ENCODE measurements around the gene FGB.

FGB gene

DNA sequence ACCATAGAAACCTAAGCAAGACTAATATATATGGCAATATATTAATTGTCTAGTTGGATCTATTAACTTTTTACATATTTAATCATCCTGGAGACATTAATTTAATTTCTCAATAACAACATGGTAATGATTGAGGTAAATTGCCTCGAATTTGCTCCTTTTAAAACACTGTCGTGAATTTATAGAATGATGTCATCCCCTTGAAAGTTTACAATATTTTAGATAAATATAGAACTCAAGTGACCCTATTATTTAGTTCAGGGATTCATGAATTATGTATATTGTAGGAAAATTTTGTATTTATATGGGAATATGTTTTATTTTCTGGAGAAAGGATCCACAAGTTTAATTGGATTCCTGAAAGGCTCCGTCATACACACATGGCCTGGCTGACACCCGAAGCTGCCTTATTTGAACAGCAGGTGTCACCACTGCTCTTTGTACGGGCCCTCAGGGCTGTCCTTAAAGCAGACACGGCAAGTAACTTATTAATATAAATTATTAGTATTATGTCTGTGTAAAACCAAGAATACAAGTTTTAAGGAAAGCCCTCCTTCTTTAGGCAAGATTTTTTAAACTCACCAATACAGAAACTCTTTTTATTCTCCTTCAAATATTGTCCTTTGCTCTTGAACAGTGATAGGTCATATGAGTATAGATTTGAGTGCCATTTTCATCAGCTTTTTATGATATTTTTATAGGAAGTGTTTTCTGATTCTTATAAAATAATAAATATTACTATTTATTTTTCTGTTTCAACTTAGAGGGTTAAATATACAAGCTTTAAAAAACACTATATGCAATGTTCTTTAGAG, 10.7 kb upstream of the FGB start:
- peak; percentile 40 for DNase-seq (ENCODE audit: low spot score)
- Mint-ChIP-seq H3K36me3 (ENCODE audit: low read depth) (peaks cover 7% of the 10 kb centered on the region), H3K27me3 (ENCODE audit: low read depth) (no peaks in the 10 kb centered on the region), H3K4me1 (ENCODE audit: low read depth) (peaks cover 17% of the 10 kb centered on the region), H3K9me3 (no peaks in the 10 kb centered on the region), H3K27ac (no peak overlapping the region), H3K4me3 (no peak overlapping the region)

DNA sequence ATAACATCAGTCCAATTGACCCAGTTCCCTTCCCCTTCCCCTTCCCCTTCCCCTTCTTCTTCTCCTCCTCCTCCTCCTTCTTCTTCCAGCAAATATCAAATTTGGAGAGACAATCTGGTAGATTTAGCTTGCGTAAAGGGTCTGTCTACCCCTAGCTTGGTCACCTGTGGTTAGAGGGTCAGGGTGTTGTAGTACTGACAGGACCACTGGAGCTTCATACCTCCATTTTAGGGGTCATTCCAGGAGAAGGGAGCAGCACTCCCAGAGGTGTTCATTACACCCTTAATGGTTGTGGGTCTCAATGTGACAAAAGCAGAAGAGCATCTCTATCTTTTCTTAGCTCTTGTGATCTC, 3.7 kb upstream of the FGB start:
- Mint-ChIP-seq H3K27me3 (ENCODE audit: low read depth) (peaks cover 4% of the 10 kb centered on the region), H3K36me3 (ENCODE audit: low read depth) (no peaks in the 10 kb centered on the region), H3K9me3 (no peaks in the 10 kb centered on the region), H3K4me1 (ENCODE audit: low read depth) (no peaks in the 10 kb centered on the region), H3K27ac (no peak overlapping the region), H3K4me3 (no peak overlapping the region)
- DNase-seq (ENCODE audit: low spot score): no peak

- H3K36me3 Mint-ChIP-seq (ENCODE audit: low read depth): no peaks in the 10 kb centered on the region
- DNase-seq (ENCODE audit: low spot score): no peak
- peaks cover 4% of the 10 kb centered on the region for H3K27me3 Mint-ChIP-seq (ENCODE audit: low read depth)
- H3K4me1 Mint-ChIP-seq (ENCODE audit: low read depth): no peaks in the 10 kb centered on the region
- no peak overlapping the region for H3K4me3 Mint-ChIP-seq
- H3K9me3 Mint-ChIP-seq: no peaks in the 10 kb centered on the region
- no peak overlapping the region for H3K27ac Mint-ChIP-seq
These were observed 3.1 kb upstream of the FGB start for GRCh38 chr4:154559494-154560418.

DNA sequence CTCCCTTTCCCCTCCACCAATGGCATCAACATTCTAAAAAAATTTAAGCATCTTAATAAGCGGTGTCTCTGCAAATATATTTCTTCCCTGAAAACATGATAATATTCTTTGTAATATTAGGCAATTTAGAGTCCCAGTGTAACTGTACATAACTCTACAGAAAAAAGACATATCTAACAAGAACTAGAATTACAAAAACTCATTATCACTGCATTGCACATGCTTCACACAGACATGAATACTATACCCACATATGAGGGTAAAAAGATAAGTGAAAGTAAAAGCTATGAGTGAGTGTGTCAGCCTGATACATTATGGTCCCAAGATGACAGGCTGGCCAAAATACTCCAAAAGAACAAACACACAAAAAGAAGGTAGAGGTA, 2.4 kb upstream of the FGB start:
- DNase-seq (ENCODE audit: low spot score): no peak
- no peak overlapping the region for H3K4me3 Mint-ChIP-seq
- peaks cover 4% of the 10 kb centered on the region for H3K27me3 Mint-ChIP-seq (ENCODE audit: low read depth)
- no peak overlapping the region for H3K27ac Mint-ChIP-seq
- no peaks in the 10 kb centered on the region for H3K9me3 Mint-ChIP-seq
- H3K36me3 Mint-ChIP-seq (ENCODE audit: low read depth): no peaks in the 10 kb centered on the region
- no peaks in the 10 kb centered on the region for H3K4me1 Mint-ChIP-seq (ENCODE audit: low read depth)

DNA sequence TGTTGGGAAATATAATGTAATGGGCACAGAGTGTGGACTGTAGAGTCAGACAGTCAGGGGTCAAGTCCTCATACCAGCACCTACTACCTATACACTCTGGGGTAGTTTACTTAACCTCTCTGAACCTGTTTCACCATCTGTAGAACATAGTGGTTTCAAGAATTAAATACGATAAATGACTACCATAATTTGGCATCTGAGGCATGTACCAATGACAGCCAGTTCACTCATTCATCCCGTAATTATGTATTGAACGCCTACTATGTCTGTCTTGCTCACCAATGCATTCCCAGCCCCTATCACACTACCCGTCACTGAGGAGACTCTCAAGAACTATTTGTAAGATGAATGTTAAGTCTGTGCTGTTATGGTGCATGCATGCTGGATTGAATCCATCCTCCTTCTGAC, 2.0 kb upstream of the FGB start:
- no peak overlapping the region for H3K27ac Mint-ChIP-seq
- peaks cover 4% of the 10 kb centered on the region for H3K27me3 Mint-ChIP-seq (ENCODE audit: low read depth)
- DNase-seq (ENCODE audit: low spot score): no peak
- no peaks in the 10 kb centered on the region for H3K9me3 Mint-ChIP-seq
- H3K36me3 Mint-ChIP-seq (ENCODE audit: low read depth): no peaks in the 10 kb centered on the region
- no peak overlapping the region for H3K4me3 Mint-ChIP-seq
- H3K4me1 Mint-ChIP-seq (ENCODE audit: low read depth): no peaks in the 10 kb centered on the region

DNA sequence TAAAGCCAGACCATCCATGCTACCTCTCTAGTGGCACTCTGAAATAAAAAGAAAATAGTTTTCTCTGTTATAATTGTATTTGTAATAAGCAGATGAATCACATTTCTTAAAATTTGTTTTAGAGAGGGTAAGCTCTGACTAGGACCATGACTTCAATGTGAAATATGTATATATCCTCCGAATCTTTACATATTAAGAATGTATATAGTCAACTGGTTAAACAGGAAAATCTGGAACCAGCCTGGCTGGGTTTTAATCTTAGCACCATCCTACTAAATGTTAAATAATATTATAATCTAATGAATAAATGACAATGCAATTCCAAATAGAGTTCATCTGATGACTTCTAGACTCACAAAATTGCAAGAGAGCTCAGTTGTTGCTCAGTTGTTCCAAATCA, 1.5 kb downstream of the FGB start:
- no peaks in the 10 kb centered on the region for H3K4me1 Mint-ChIP-seq (ENCODE audit: low read depth)
- H3K36me3 Mint-ChIP-seq (ENCODE audit: low read depth): no peaks in the 10 kb centered on the region
- H3K4me3 Mint-ChIP-seq: no peak overlapping the region
- no peak for DNase-seq (ENCODE audit: low spot score)
- no peaks in the 10 kb centered on the region for H3K9me3 Mint-ChIP-seq
- peaks cover 4% of the 10 kb centered on the region for H3K27me3 Mint-ChIP-seq (ENCODE audit: low read depth)
- no peak overlapping the region for H3K27ac Mint-ChIP-seq

- H3K36me3 Mint-ChIP-seq (ENCODE audit: low read depth): no peaks in the 10 kb centered on the region
- no peaks in the 10 kb centered on the region for H3K9me3 Mint-ChIP-seq
- H3K27ac Mint-ChIP-seq: no peak overlapping the region
- DNase-seq (ENCODE audit: low spot score): no peak
- H3K4me1 Mint-ChIP-seq (ENCODE audit: low read depth): no peaks in the 10 kb centered on the region
- peaks cover 4% of the 10 kb centered on the region for H3K27me3 Mint-ChIP-seq (ENCODE audit: low read depth)
- no peak overlapping the region for H3K4me3 Mint-ChIP-seq
These were observed 2.9 kb downstream of the FGB start for GRCh38 chr4:154565704-154566103.

DNA sequence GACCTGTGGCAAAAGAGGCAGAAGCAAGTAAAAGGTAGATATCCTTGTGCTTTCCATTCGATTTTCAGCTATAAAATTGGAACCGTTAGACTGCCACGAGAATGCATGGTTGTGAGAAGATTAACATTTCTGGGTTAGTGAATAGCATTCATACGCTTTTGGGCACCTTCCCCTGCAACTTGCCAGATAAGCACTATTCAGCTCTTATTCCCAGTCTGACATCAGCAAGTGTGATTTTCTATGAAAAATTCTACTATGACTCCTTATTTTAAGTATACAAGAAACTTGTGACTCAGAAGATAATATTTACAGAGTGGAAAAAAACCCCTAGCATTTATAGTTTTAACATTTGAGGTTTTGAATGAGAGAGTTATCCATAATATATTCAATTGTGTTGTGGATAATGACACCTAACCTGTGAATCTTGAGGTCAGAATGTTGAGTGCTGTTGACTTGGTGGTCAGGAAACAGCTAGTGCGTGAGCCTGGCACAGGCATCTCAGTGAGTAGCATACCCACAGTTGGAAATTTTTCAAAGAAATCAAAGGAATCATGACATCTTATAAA, 3.9 kb downstream of the FGB start:
- Mint-ChIP-seq H3K27ac (no peak overlapping the region), H3K36me3 (ENCODE audit: low read depth) (no peaks in the 10 kb centered on the region), H3K9me3 (no peaks in the 10 kb centered on the region), H3K4me3 (no peak overlapping the region), H3K4me1 (ENCODE audit: low read depth) (no peaks in the 10 kb centered on the region), H3K27me3 (ENCODE audit: low read depth) (peaks cover 2% of the 10 kb centered on the region)
- no peak for DNase-seq (ENCODE audit: low spot score)

DNA sequence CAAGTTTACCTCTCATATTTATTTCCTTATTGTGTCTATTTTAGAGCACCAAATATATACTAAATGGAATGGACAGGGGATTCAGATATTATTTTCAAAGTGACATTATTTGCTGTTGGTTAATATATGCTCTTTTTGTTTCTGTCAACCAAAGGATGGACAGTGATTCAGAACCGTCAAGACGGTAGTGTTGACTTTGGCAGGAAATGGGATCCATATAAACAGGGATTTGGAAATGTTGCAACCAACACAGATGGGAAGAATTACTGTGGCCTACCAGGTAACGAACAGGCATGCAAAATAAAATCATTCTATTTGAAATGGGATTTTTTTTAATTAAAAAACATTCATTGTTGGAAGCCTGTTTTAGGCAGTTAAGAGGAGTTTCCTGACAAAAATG, 6.2 kb downstream of the FGB start:
- Mint-ChIP-seq H3K4me1 (ENCODE audit: low read depth) (no peaks in the 10 kb centered on the region), H3K27ac (no peak overlapping the region), H3K27me3 (ENCODE audit: low read depth) (no peaks in the 10 kb centered on the region), H3K36me3 (ENCODE audit: low read depth) (no peaks in the 10 kb centered on the region), H3K4me3 (no peak overlapping the region), H3K9me3 (no peaks in the 10 kb centered on the region)
- DNase-seq (ENCODE audit: low spot score): no peak

DNA sequence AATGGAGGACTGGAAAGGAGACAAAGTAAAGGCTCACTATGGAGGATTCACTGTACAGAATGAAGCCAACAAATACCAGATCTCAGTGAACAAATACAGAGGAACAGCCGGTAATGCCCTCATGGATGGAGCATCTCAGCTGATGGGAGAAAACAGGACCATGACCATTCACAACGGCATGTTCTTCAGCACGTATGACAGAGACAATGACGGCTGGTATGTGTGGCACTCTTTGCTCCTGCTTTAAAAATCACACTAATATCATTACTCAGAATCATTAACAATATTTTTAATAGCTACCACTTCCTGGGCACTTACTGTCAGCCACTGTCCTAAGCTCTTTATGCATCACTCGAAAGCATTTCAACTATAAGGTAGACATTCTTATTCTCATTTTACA, 6.8 kb downstream of the FGB start:
- Mint-ChIP-seq H3K9me3 (no peaks in the 10 kb centered on the region), H3K27me3 (ENCODE audit: low read depth) (no peaks in the 10 kb centered on the region), H3K36me3 (ENCODE audit: low read depth) (no peaks in the 10 kb centered on the region), H3K4me3 (no peak overlapping the region), H3K4me1 (ENCODE audit: low read depth) (no peaks in the 10 kb centered on the region), H3K27ac (no peak overlapping the region)
- no peak for DNase-seq (ENCODE audit: low spot score)

- DNase-seq (ENCODE audit: low spot score): no peak
- no peak overlapping the region for H3K4me3 Mint-ChIP-seq
- H3K27ac Mint-ChIP-seq: no peak overlapping the region
- no peaks in the 10 kb centered on the region for H3K27me3 Mint-ChIP-seq (ENCODE audit: low read depth)
- no peaks in the 10 kb centered on the region for H3K4me1 Mint-ChIP-seq (ENCODE audit: low read depth)
- H3K9me3 Mint-ChIP-seq: no peaks in the 10 kb centered on the region
- no peaks in the 10 kb centered on the region for H3K36me3 Mint-ChIP-seq (ENCODE audit: low read depth)
These were observed 10.5 kb downstream of the FGB start for GRCh38 chr4:154573190-154573870.

- peaks cover 3% of the 10 kb centered on the region for H3K27me3 Mint-ChIP-seq (ENCODE audit: low read depth)
- H3K4me3 Mint-ChIP-seq: no peak overlapping the region
- H3K9me3 Mint-ChIP-seq: no peaks in the 10 kb centered on the region
- H3K27ac Mint-ChIP-seq: no peak overlapping the region
- no peaks in the 10 kb centered on the region for H3K4me1 Mint-ChIP-seq (ENCODE audit: low read depth)
- H3K36me3 Mint-ChIP-seq (ENCODE audit: low read depth): no peaks in the 10 kb centered on the region
- DNase-seq (ENCODE audit: low spot score): no peak
These were observed 11.5 kb downstream of the FGB start for GRCh38 chr4:154574311-154574710.

DNA sequence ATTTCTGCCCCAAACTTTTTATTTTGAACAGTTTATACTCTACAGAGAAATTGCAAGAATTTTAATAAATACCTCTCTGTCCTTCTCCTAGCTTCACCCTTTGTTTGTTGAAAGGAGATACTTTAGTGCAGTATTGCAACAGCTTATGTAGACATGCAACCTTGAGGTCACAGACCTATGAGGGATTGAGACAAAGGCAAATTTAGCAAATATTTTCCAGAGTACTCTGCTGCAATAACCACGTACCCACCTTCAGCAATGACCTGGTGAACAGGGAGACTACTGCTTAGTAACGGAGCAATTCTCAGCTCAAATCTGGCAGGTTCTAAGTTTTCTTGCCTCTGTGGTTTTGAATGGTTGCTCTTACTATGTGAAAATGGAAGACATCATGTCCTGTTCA, 14.5 kb downstream of the FGB start:
- no peak overlapping the region for H3K27ac Mint-ChIP-seq

GRCh38 chr4:154578919-154579318, 16.1 kb downstream of the FGB start:
- H3K9me3 Mint-ChIP-seq: no peaks in the 10 kb centered on the region
- H3K27ac Mint-ChIP-seq: no peak overlapping the region
- H3K36me3 Mint-ChIP-seq (ENCODE audit: low read depth): no peaks in the 10 kb centered on the region
- DNase-seq (ENCODE audit: low spot score): no peak
- H3K4me1 Mint-ChIP-seq (ENCODE audit: low read depth): no peaks in the 10 kb centered on the region
- H3K4me3 Mint-ChIP-seq: no peak overlapping the region
- peaks cover 3% of the 10 kb centered on the region for H3K27me3 Mint-ChIP-seq (ENCODE audit: low read depth)

More for the DNA sequence above, 14.5 kb downstream of the FGB start:
- no peak for DNase-seq (ENCODE audit: low spot score)
- Mint-ChIP-seq H3K36me3 (ENCODE audit: low read depth) (no peaks in the 10 kb centered on the region), H3K9me3 (no peaks in the 10 kb centered on the region), H3K4me1 (ENCODE audit: low read depth) (no peaks in the 10 kb centered on the region), H3K4me3 (no peak overlapping the region), H3K27me3 (ENCODE audit: low read depth) (peaks cover 3% of the 10 kb centered on the region)
